Parathyroid adenoma (tissue), 2 donors: ENCODE measurements around the gene MEF2D.

Source experiments
- H2AFZ ChIP-seq: fragments of 300-600 bp; sonication (generic); one replicate; pipeline ENCODE4 v1.7.0; 2017; ENCODE audit warnings: antibody characterized with exemption, mild to moderate bottlenecking
- H3K27ac ChIP-seq: fragments of 300-600 bp; sonication (generic); one replicate; pipeline ENCODE4 v1.7.0; 2017
- H3K27me3 ChIP-seq: fragments of 300-600 bp; sonication (generic); one replicate; pipeline ENCODE4 v1.7.0; 2017; ENCODE audit warnings: low read length; ENCODE audit not compliant: control insufficient read depth, insufficient read depth
- H3K36me3 ChIP-seq: fragments of 300-600 bp; sonication (generic); one replicate; pipeline ENCODE4 v1.7.0; 2017; ENCODE audit warnings: low read length; ENCODE audit not compliant: control insufficient read depth, insufficient read depth
- H3K4me1 ChIP-seq: fragments of 300-600 bp; sonication (generic); one replicate; pipeline ENCODE4 v1.7.0; 2017; ENCODE audit warnings: control low read depth
- H3K4me2 ChIP-seq: fragments of 300-600 bp; sonication (generic); one replicate; pipeline ENCODE4 v1.7.0; 2017; ENCODE audit warnings: low read length
- H3K4me3 ChIP-seq: fragments of 300-600 bp; sonication (generic); one replicate; pipeline ENCODE4 v1.7.0; 2017; ENCODE audit warnings: low read depth, low read length
- H3K79me2 ChIP-seq: fragments of 300-600 bp; sonication (generic); one replicate; pipeline ENCODE4 v1.7.0; 2017; ENCODE audit warnings: control low read depth
- H3K9ac ChIP-seq: fragments of 300-600 bp; sonication (generic); one replicate; pipeline ENCODE4 v1.7.0; 2017; ENCODE audit warnings: mild to moderate bottlenecking
- H3K9me3 ChIP-seq: fragments of 300-600 bp; sonication (generic); one replicate; pipeline ENCODE4 v1.7.0; 2017; ENCODE audit warnings: low read length; ENCODE audit not compliant: control insufficient read depth
- CTCF ChIP-seq: fragments of 300-600 bp; sonication (generic); IDR thresholded peaks from one replicate; pipeline ENCODE4 v1.7.0; 2017; ENCODE audit warnings: antibody characterized with exemption, mild to moderate bottlenecking
- donor health status: primary hyperparathyroidism.

The MEF2D gene

GRCh38 chr1:156528875-156529425 is 28.4 kb upstream of the MEF2D start:
- H3K4me3 ChIP-seq, result no peak overlapping the region
- no peaks in the 10 kb centered on the region for H3K9me3 ChIP-seq
- no peaks in the 10 kb centered on the region for H3K4me1 ChIP-seq
- H3K27me3 ChIP-seq, result no peaks in the 10 kb centered on the region
- TF ChIP-seq CTCF, result no peak
- H3K9ac ChIP-seq, result no peak overlapping the region
- H3K79me2 ChIP-seq, result no peaks in the 10 kb centered on the region
- no peaks in the 10 kb centered on the region for H3K36me3 ChIP-seq
- no peak overlapping the region for H2AFZ ChIP-seq
- H3K27ac ChIP-seq, result no peak overlapping the region
- H3K4me2 ChIP-seq, result no peak overlapping the region

GRCh38 chr1:156528231-156528630 is 27.7 kb upstream of the MEF2D start:
- Histone ChIP-seq H3K9me3 (no peaks in the 10 kb centered on the region), H3K27me3 (no peaks in the 10 kb centered on the region), H3K9ac (no peak overlapping the region), H3K27ac (no peak overlapping the region), H3K36me3 (no peaks in the 10 kb centered on the region), H3K79me2 (no peaks in the 10 kb centered on the region), H3K4me2 (no peak overlapping the region), H3K4me1 (no peaks in the 10 kb centered on the region), H2AFZ (no peak overlapping the region), H3K4me3 (no peak overlapping the region)
- no peak for TF ChIP-seq CTCF

GRCh38 chr1:156527584-156527983 is 27.0 kb upstream of the MEF2D start:
- H3K27me3 ChIP-seq, result no peaks in the 10 kb centered on the region
- H3K9ac ChIP-seq, result no peak overlapping the region
- H3K4me1 ChIP-seq, result no peaks in the 10 kb centered on the region
- H3K79me2 ChIP-seq, result no peaks in the 10 kb centered on the region
- no peak overlapping the region for H3K4me3 ChIP-seq
- H3K27ac ChIP-seq, result no peak overlapping the region
- TF ChIP-seq CTCF, result no peak
- no peaks in the 10 kb centered on the region for H3K36me3 ChIP-seq
- H2AFZ ChIP-seq, result no peak overlapping the region
- H3K4me2 ChIP-seq, result no peak overlapping the region
- no peaks in the 10 kb centered on the region for H3K9me3 ChIP-seq

GRCh38 chr1:156525856-156526489 is 25.4 kb upstream of the MEF2D start:
- H3K27ac ChIP-seq, result no peak overlapping the region
- no peak overlapping the region for H2AFZ ChIP-seq

More at GRCh38 chr1:156525856-156526489, 25.4 kb upstream of the MEF2D start:
- Histone ChIP-seq H3K9ac (no peak overlapping the region), H3K4me2 (no peak overlapping the region), H3K27me3 (no peaks in the 10 kb centered on the region), H3K79me2 (no peaks in the 10 kb centered on the region), H3K4me3 (no peak overlapping the region), H3K36me3 (no peaks in the 10 kb centered on the region), H3K4me1 (no peaks in the 10 kb centered on the region), H3K9me3 (no peaks in the 10 kb centered on the region)
- no peak for TF ChIP-seq CTCF
